GM18520 (cell line): Measurements from ENCODE around the gene CCNC.
"Not testable (repeated sequence)": the region's sequence is repeated elsewhere in the genome, so short reads cannot be mapped to it uniquely, and the experiment has no call there.

Source experiments
- ATAC-seq: cut with Tn5 transposase; IDR thresholded peaks from one replicate; pipeline ENCODE4 v1.9.1; 2021; ENCODE audit not compliant: unreplicated experiment

Gene CCNC

GRCh38 chr6:99603421-99604165, 35.1 kb upstream of the CCNC start:
- ATAC-seq = no peak

GRCh38 chr6:99602520-99603420, 34.3 kb upstream of the CCNC start:
- no peak for ATAC-seq

- not testable (repeated sequence) for ATAC-seq
Observed at GRCh38 chr6:99594696-99595095, 26.2 kb upstream of the CCNC start.

DNA sequence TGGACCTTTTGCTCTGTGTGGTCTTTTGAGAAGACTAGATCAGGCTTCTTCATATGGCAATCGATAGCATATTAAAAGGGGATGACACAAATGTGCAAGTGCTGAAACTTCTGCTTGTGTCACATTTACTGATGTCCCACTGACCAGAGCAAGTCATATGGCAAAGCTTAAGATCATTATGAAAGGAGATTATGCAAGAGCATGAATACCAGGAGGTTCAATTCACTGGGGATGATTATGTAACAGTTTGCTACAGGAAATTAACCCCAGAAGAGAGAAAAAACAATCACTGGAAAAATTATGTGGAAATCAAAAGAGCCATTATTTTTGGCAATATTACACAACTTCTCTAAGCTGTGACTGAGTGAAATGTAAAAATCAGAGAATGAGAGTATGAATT, 24.4 kb upstream of the CCNC start:
- no peak for ATAC-seq

- ATAC-seq = no peak
Observed at GRCh38 chr6:99591673-99592364, 23.4 kb upstream of the CCNC start.

GRCh38 chr6:99590728-99591672, 22.5 kb upstream of the CCNC start:
- ATAC-seq = no peak

DNA sequence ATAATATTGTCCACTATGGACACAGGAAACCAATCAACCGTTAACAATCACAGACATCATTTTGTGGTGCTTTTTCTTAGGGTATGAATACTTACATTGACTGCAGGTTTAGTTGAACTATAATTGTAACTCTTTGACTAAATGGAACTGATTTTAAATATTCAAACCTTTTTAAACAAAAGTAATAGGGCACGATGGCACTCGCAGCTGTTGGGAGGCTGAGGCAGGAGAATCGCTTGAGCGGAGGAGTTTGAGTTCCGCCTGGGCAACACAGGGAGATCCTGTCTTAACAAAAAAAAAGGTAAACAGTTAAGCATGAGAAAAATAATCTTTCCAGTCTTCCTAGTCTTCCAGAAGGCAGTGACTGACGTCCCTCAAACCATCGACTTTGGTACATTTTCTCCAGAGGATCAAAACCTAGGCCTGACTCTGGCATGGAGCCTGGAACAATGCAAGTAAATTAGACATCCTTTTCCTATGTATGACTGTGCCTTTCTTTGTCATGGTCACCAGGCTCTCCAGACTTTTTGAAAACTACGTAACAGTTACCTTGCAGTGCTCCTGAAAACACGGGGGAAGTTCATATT, 21.5 kb upstream of the CCNC start:
- ATAC-seq = no peak

DNA sequence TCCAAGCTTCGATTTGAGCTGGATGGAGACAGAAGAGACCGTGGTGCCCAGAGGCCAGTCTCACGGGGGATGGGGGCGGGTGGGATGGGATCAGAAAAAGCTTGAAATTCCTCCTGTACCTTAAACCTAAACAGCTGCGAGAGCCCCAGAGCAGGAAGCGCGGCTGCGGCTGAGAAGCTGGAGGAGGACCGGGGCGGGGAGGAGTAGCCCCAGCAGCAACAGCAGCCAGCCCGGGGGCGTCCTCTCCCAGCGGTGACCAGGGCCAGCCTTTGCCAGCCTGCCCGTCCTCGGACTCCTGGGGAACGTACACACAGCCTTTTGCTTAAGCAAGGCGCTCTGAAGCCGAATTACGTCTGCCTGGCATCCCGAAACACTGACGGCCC, 20.8 kb upstream of the CCNC start:
- ATAC-seq = no peak

GRCh38 chr6:99588618-99589289, 20.3 kb upstream of the CCNC start:
- ATAC-seq = peak; percentile 95

DNA sequence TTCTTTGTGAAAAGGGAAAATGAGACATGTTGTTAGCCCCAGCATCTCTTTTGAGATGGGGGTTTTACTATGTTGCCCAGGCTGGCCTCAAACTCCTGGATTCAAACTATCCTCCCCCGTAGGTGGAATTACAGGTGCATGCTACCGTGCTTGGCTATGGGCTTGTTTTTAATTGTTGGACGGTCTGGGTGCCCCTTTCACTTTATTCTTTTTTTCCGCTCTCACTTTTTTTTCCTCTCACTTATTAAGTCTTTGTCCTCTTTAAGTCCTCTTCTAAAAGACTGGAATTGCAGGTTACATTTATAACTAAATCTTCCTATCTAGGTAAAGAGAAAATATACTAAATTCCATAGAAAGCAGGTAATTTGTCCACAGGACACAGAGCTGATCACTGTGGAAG, 19.3 kb upstream of the CCNC start:
- no peak for ATAC-seq

- no peak for ATAC-seq
Observed at GRCh38 chr6:99579781-99580180, 11.3 kb upstream of the CCNC start.

DNA sequence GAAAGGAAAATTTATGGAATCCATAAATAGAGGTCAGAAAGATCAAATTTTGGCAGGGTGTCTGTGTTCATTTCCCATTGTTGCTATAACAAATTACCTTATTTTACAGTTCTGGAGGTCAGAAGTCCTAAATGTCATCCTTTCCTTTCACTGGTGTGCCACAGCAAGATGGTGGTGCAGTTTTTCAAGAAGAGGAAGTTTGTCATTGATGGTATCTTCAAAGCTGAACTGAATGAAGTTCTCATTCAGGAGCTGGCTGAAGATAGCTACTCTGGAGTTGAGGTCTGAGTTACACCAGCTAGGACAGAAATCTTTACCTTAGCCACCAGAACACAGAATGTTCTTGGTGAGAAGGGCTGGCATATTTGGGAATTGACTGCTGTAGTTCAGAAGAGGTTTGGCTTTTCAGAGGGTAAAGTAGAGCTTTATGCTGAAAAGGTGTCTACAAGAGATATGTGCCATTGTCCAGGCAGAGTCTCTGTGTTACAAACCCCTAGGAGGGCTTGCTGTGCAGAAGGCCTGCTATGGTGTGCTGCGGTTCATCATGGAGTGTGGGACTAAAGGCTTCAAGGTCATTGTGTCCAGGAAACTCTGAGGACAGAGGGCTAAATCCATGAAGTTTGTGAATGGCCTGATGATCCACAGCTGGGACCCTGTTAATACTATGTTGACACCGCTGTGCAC, 7.2 kb upstream of the CCNC start:
- ATAC-seq = no peak

DNA sequence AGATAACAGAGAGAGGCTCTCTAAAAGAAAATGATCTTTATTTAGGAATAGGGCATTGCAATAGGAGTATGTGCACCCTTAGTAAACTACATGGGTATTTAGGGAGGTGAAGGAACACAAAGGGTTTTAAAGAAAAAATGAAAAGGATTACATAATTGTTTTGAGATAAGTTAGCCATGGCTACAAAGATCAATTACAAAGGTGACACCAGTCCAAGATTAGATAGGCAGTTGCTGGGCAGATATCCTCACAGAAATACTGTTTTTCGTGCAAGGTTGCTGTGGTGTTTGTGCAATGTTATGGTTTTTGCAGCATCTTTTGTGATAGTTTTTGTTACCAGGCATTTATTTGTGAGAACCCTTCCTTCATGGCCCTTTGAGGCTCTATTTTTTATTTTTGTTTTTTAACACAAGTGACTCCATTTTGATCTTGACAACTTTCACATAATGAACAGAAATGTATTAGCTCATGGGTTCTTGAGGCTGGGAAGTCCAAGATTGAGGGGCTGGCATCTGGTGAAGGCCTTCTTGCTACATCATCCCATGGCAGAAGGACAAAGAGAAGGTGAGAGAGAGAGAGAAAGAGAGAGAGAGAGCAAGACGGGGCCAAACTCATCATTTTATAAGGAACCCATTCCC, 5.6 kb upstream of the CCNC start:
- ATAC-seq = no peak

DNA sequence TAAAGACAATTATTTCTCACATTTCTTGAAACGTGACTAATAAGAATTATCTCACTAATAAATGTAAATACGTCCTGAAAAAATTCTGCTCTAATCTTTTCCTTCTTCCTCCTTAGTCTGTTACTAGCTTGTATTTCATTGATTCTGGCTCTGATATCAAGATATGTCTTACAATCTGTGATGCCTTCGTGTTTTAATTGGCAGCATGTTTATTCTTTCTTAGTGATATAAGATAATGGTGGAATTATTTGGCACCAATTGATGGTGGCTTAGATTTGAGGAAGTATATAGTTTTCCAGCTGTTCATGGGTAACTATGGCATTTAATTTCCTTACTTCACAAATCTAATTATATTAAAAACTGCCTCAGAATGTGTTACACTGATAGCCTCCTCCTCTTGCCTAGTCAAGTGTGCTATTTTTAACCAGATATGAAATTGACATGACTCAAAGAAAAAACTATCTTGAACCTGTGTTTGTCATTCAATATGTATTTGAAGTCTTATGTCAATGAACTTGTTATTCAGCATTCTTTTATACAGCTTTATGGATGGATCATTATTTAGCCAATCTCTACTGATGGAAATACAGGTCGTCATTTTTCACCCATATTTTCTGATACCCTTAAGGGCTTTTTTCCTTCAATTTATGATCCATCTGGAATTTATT, 5.3 kb downstream of the CCNC start:
- no peak for ATAC-seq

DNA sequence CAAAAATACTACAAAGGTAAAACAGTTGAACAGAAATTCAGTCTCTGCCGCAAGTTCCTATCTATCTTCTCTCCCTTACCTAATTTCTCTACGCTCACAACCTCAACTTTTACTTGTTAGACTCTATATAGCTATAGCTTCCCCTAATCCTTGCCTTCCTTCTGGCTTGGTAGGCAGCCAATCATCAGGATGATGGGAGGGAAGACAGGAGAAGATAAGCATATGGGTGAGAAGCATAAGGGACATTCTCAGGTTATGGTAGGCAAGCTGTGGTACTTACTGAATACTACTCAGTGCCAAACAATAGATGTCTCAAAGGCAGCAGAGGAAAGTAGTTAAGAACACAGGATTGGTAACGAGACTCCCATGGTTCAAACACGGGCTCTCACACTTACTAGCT, 7.8 kb downstream of the CCNC start:
- no peak for ATAC-seq

DNA sequence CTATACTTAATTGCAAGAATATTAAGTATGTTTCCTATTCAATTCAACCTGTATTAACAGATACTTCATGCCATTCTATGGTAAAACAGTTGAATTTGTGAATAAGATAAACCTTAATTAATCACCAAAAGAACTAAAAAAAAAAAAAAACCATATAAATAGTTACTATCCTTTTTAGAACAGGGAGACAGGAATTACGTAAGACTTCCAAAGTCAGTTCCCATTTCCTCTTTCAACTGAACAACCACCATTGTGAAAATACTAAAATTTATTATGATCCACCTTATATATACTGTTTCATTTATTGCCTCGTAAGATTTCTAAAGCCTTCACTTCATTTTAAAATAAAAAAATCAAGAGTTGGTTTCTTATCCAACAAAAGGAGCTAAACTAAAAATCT, 9.4 kb downstream of the CCNC start:
- no peak for ATAC-seq

DNA sequence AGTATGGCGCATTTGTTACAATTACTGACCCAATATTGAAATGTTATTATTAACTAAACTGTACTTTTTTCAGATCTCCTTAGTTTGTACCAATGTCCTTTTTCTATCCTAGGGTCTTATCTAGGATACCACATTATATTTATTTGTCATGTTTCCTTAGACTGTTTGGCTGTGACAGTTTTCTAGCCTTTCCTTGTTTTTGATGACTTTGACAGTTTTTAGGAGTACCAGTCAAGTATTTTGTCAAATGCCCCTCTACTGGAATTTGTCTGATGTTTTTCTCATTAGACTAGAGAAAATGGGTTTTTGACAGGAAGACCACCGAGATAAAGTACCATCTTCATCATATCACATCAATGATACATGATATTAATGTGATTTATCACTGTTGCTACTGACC, 14.6 kb downstream of the CCNC start:
- no peak for ATAC-seq
